NAMALWA (cell line): Measurements from ENCODE around the gene KIFAP3.
"Not testable (repeated sequence)": the region's sequence is repeated elsewhere in the genome, so short reads cannot be mapped to it uniquely, and the experiment has no call there.

Experiments
- DNase-seq: peaks from one replicate; pipeline ENCODE4 v3.0.0-alpha.2; 2015; ENCODE audit warnings: low spot score

The KIFAP3 gene

GRCh38 chr1:169886931-169887330, 187.6 kb downstream of the KIFAP3 start:
- no peak for DNase-seq

- no peak for DNase-seq
Measured at GRCh38 chr1:169886422-169886821, 188.1 kb downstream of the KIFAP3 start.

GRCh38 chr1:169885207-169885606, 189.3 kb downstream of the KIFAP3 start:
- no peak for DNase-seq

- no peak for DNase-seq
Measured at GRCh38 chr1:169884634-169885033, 189.9 kb downstream of the KIFAP3 start.

DNA sequence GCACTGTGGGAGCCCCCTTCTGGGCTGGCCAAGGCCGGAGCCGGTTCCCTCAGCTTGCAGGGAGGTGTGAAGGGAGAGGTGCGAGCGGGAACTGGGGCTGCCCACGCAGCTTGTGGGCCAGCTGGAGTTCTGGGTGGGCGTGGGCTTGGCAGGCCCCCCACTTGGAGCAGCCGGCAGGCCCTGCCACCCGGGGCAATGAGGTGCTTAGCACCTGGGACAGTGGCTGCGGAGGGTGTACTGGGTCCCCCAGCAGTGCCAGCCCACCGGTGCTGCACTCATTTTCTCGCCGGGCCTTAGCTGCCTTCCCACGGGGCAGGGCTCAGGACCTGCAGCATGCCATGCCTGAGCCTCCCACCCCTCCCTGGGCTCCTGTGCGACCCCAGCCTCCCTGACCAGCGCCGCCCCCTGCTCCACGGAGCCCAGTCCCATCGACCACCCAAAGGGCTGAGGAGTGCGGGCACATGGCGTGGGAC, 192.4 kb downstream of the KIFAP3 start:
- DNase-seq: no peak

- DNase-seq: no peak
Measured at GRCh38 chr1:169879034-169879840, 195.3 kb downstream of the KIFAP3 start.

- DNase-seq: no peak
Measured at GRCh38 chr1:169878498-169878897, 196.0 kb downstream of the KIFAP3 start.

- DNase-seq: no peak
Measured at GRCh38 chr1:169877800-169878491, 196.5 kb downstream of the KIFAP3 start.

DNA sequence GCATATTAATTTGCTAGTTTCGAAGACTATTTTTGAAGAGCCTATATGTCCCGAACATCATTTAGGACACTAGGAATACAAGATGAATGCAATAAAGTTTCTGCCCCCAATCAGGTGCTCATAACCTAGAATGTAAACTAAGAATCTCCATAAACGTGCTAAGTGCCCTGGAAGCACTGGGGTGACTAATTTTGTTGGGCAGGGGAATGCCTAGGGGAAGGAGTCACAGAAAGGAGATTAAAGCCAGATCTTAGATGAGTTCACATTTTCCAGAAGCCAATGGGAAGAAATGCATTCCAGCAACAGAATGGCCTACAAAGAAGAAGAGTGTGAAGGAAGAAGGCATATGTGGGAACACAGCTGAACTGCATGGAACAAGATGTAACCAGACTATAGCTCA, 200.3 kb downstream of the KIFAP3 start:
- no peak for DNase-seq

DNA sequence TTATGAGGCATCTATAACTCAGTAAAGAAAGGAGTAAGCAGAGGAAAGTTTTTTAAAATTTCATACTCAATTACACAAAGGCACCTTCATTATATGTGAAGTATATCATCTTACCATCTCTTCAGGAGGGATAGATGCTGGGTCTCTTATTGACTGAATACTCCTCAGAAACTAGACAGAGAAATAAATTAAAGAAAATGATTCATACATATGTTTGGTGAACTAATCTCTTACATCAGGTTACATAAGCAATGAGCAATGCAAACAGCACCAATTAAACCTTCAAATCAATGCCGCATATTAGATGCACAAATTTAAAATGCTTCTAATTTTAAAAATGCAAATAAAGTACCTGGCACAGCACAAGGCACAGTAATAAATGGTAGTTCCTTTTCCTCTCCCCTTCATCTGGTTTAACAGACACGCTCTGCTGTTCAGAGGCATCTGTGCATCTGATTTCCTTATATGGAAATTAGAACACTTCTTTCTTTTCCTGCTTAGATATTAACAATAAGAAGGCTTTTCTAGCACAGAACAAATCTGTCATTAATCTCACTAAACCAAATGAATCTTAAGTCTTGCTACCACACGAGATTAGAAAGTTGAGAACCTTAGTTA, 200.8 kb downstream of the KIFAP3 start:
- no peak for DNase-seq

DNA sequence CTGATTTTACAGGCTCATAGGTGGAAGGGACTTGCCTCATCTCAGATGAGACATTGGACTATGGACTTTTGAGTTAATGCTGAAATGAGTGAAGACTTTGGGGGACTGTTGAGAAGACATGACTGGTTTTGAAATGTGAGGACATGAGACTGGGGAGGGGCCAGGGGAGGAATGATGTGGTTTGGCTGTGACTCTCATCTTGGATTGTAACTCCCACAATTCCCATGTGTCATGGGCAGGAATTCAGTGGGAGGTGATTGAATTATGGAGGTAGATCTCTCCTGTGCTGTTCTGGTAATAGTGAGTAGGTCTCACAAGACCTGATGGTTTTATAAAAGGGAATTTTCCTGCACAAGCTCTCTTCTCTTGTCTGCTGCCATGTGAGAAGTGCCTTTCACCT, 201.6 kb downstream of the KIFAP3 start:
- DNase-seq: no peak

- DNase-seq: not testable (repeated sequence)
Measured at GRCh38 chr1:169871988-169872387, 202.5 kb downstream of the KIFAP3 start.
